Common myeloid progenitor, CD34-positive (primary cell): ENCODE results near the gene AMIGO1.

ENCODE experiments used
- CTCF ChIA-PET: fragments of 350-600 bp; sonication (Branson Sonifier 250); formaldehyde crosslinking; loops from one replicate; lab custom pipeline; 2021; ENCODE audit warnings: antibody characterized with exemption; lab: Charles Lee
- POLR2A ChIA-PET: fragments of 350-600 bp; sonication (Branson Sonifier 250); formaldehyde crosslinking; loops from one replicate; lab custom pipeline; 2021; ENCODE audit warnings: antibody characterized with exemption; lab: Charles Lee
- DNase-seq, 3 donors: peaks; one replicate each; pipeline versions ENCODE4 v3.0.0 to v3.0.0-alpha.2; 2013
- H3K27ac ChIP-seq, 2 experiments: 1 replicate in 1 of 2; 2 replicates in 1 of 2; pipeline ENCODE4 v1.7.0; 2013; ENCODE audit warnings: inconsistent platforms in 2 of 2, low read length in 2 of 2, mild to moderate bottlenecking in 2 of 2, low read depth in 1 of 2, moderate library complexity in 1 of 2; ENCODE audit not compliant: severe bottlenecking in 2 of 2, insufficient read depth in 1 of 2, poor library complexity in 1 of 2
- H3K27me3 ChIP-seq, 5 experiments: replicated peaks in 2 of 5; 1 replicate in 3 of 5; 2 replicates in 2 of 5; pipeline versions ENCODE4 v1.6.1 to v1.7.0; 2013; ENCODE audit warnings: low read length in 4 of 5, mild to moderate bottlenecking in 2 of 5, moderate library complexity in 2 of 5, inconsistent platforms in 1 of 5; ENCODE audit not compliant: insufficient read depth in 5 of 5, control insufficient read depth in 4 of 5
- H3K36me3 ChIP-seq, 4 experiments: 1 replicate in 2 of 4; 2 replicates in 2 of 4; pipeline versions ENCODE4 v1.6.1 to v1.7.0; 2013; ENCODE audit warnings: low read length in 3 of 4, control low read depth in 1 of 4, mild to moderate bottlenecking in 1 of 4; ENCODE audit not compliant: control insufficient read depth in 4 of 4, insufficient read depth in 4 of 4
- H3K4me1 ChIP-seq, 4 experiments: 1 replicate in 3 of 4; 2 replicates in 1 of 4; pipeline versions ENCODE4 v1.6.1 to v1.7.1; 2013; ENCODE audit warnings: low read length in 3 of 4, mild to moderate bottlenecking in 3 of 4, control low read depth in 1 of 4, inconsistent platforms in 1 of 4, moderate library complexity in 1 of 4; ENCODE audit not compliant: control insufficient read depth in 4 of 4, insufficient read depth in 4 of 4; ENCODE audit errors: control extremely low read depth in 1 of 4
- H3K4me3 ChIP-seq, 7 experiments: 1 replicate in 4 of 7; 2 replicates in 3 of 7; pipeline versions ENCODE4 v1.5.1 to v1.7.0; 2013; ENCODE audit warnings: mild to moderate bottlenecking in 7 of 7, low read length in 6 of 7, moderate library complexity in 6 of 7, inconsistent platforms in 2 of 7, low read depth in 2 of 7, control low read depth in 1 of 7; ENCODE audit not compliant: insufficient read depth in 4 of 7, control insufficient read depth in 1 of 7; ENCODE audit errors: extremely low read depth in 1 of 7
- H3K9me3 ChIP-seq, 5 experiments: 1 replicate in 4 of 5; 2 replicates in 1 of 5; pipeline versions ENCODE4 v1.6.1 to v1.7.1; 2013; ENCODE audit warnings: low read length in 4 of 5, mild to moderate bottlenecking in 2 of 5, inconsistent platforms in 1 of 5, low read depth in 1 of 5, moderate library complexity in 1 of 5; ENCODE audit not compliant: control insufficient read depth in 4 of 5, insufficient read depth in 2 of 5; ENCODE audit errors: control extremely low read depth in 1 of 5
- WGBS: methylation state at CpG from one replicate; pipeline ENCODE4 v1.1.5; 2013; ENCODE audit not compliant: insufficient coverage; 5-methylcytosine and 5-hydroxymethylcytosine counted together

Gene AMIGO1

GRCh38 chr1:109546311-109547109, 37.0 kb upstream of the AMIGO1 start:
- DNase-seq = peak; percentile 90 to 94 (median 91)
- Histone ChIP-seq H3K4me3 (peak overlapping the region in 6 of 7 experiments; percentile 39 to 99 (median 98)), H3K27me3 (peaks cover 0 to 2% (median 0%) of the 10 kb centered on the region in 5 experiments), H3K4me1 (peaks cover 21 to 35% (median 32%) of the 10 kb centered on the region in 4 experiments), H3K9me3 (no peaks in the 10 kb centered on the region), H3K36me3 (peaks cover 0 to 1% (median 0%) of the 10 kb centered on the region in 4 experiments), H3K27ac (peak overlapping the region; percentile 43 to 98)
- ChIA-PET POLR2A (interaction anchor here (0.6 to 1.6 kb wide), 3 partner anchors 74 to 94 kb away, joined by 4 to 5 read pairs (median 4); no protein-coding TSS in a partner anchor), CTCF (interaction anchor here (0.7 to 26.3 kb wide), 26 partner anchors 8 to 464 kb away, joined by 3 to 1203 read pairs (median 5); partner anchors contain the start of genes AHCYL1, AMIGO1, AMPD2 and ATXN7L2)
- WGBS = 36% methylated on average over 4 of the region's 5 CpGs

GRCh38 chr1:109543988-109544735, 34.6 kb upstream of the AMIGO1 start:
- H3K36me3 ChIP-seq = no peaks in the 10 kb centered on the region
- peaks cover 0 to 3% (median 0%) of the 10 kb centered on the region in 5 experiments for H3K27me3 ChIP-seq
- peaks cover 16 to 19% (median 17%) of the 10 kb centered on the region in 4 experiments for H3K4me1 ChIP-seq
- H3K9me3 ChIP-seq = no peaks in the 10 kb centered on the region
- ChIA-PET POLR2A (no interaction called here), CTCF (interaction anchor here (1.3 to 26.3 kb wide), 9 partner anchors 12 to 440 kb away, joined by 3 to 1203 read pairs (median 15); partner anchors contain the start of genes AHCYL1, AMIGO1, AMPD2 and ATXN7L2)
- H3K27ac ChIP-seq = no peak overlapping the region
- no peak for DNase-seq
- H3K4me3 ChIP-seq = no peak overlapping the region
- 97% methylated on average over 14 of the region's 14 CpGs for WGBS

GRCh38 chr1:109543283-109543987, 33.9 kb upstream of the AMIGO1 start:
- Histone ChIP-seq H3K36me3 (no peaks in the 10 kb centered on the region), H3K9me3 (no peaks in the 10 kb centered on the region), H3K27me3 (peaks cover 0 to 3% (median 0%) of the 10 kb centered on the region in 5 experiments), H3K27ac (no peak overlapping the region), H3K4me3 (no peak overlapping the region), H3K4me1 (peaks cover 14 to 18% (median 15%) of the 10 kb centered on the region in 4 experiments)
- CTCF ChIA-PET = interaction anchor here (1.8 to 26.3 kb wide), 5 partner anchors 11 to 230 kb away, joined by 4 to 1203 read pairs (median 121); partner anchors contain the start of genes AMIGO1, AMPD2, ATXN7L2 and CYB561D1
- POLR2A ChIA-PET = no interaction called here
- WGBS = 96% methylated on average over 20 of the region's 24 CpGs
- no peak for DNase-seq

GRCh38 chr1:109542657-109543056, 33.1 kb upstream of the AMIGO1 start:
- Histone ChIP-seq H3K27me3 (peaks cover 0 to 3% (median 0%) of the 10 kb centered on the region in 5 experiments), H3K27ac (no peak overlapping the region), H3K36me3 (no peaks in the 10 kb centered on the region), H3K9me3 (no peaks in the 10 kb centered on the region), H3K4me3 (no peak overlapping the region), H3K4me1 (peaks cover 13% of the 10 kb centered on the region in 4 experiments)
- CTCF ChIA-PET = interaction anchor here (1.9 to 26.3 kb wide), 5 partner anchors 10 to 231 kb away, joined by 5 to 1203 read pairs (median 121); partner anchors contain the start of genes AMIGO1, AMPD2, ATXN7L2 and CYB561D1
- POLR2A ChIA-PET = no interaction called here
- no peak for DNase-seq
- 97% methylated on average over 9 of the region's 10 CpGs for WGBS

GRCh38 chr1:109541102-109541501, 31.6 kb upstream of the AMIGO1 start:
- no peak for DNase-seq
- Histone ChIP-seq H3K4me1 (peaks cover 0 to 3% (median 0%) of the 10 kb centered on the region in 4 experiments), H3K27ac (no peak overlapping the region), H3K4me3 (no peak overlapping the region), H3K9me3 (no peaks in the 10 kb centered on the region), H3K36me3 (no peaks in the 10 kb centered on the region), H3K27me3 (peaks cover 0 to 3% (median 0%) of the 10 kb centered on the region in 5 experiments)
- ChIA-PET POLR2A (no interaction called here), CTCF (interaction anchor here (1.0 to 26.3 kb wide), 8 partner anchors 9 to 443 kb away, joined by 3 to 1203 read pairs (median 58); partner anchors contain the start of genes AHCYL1, AMIGO1, AMPD2 and ATXN7L2)
- WGBS = 100% methylated on average over 2 of the region's 3 CpGs

GRCh38 chr1:109539676-109540075, 30.1 kb upstream of the AMIGO1 start, which contains the start of gene GPR61:
Gene GPR61, plus strand, starts transcription at chr1:109539872. Its CDS starts 3,151 bp downstream, at chr1:109543023.
- peaks cover 0 to 3% (median 0%) of the 10 kb centered on the region in 5 experiments for H3K27me3 ChIP-seq
- POLR2A ChIA-PET = no interaction called here
- CTCF ChIA-PET = interaction anchor here (1.4 to 26.3 kb wide), 6 partner anchors 7 to 444 kb away, joined by 3 to 1203 read pairs (median 116); partner anchors contain the start of genes AMIGO1, AMPD2, ATXN7L2 and CYB561D1
- peaks cover 0 to 7% (median 0%) of the 10 kb centered on the region in 4 experiments for H3K4me1 ChIP-seq
- WGBS = 91% methylated on average over 7 of the region's 7 CpGs
- no peaks in the 10 kb centered on the region for H3K36me3 ChIP-seq
- no peaks in the 10 kb centered on the region for H3K9me3 ChIP-seq
- no peak within 1 kb of the TSS for H3K4me3 ChIP-seq
- DNase-seq = no peak
- no peak within 1 kb of the TSS for H3K27ac ChIP-seq
